Suprapubic skin (tissue), 4 donors: ENCODE measurements around the gene KRTAP26-1. TPM values are rescaled to one million over a fixed set of nuclear protein-coding genes. Genes with fewer than 3 reads are reported as not detected.

Experiments used
- DNase-seq, 2 donors: peaks; one replicate each; pipeline ENCODE4 v3.0.0-alpha.2; 2019; ENCODE audit warnings: low spot score in 2 of 2
- H3K27ac ChIP-seq: fragments of 200-600 bp; sonication (generic); one replicate; pipeline ENCODE4 v1.5.1; 2019
- H3K27me3 ChIP-seq: fragments of 200-600 bp; sonication (generic); one replicate; pipeline ENCODE4 v1.5.1; 2019
- H3K36me3 ChIP-seq: fragments of 200-600 bp; sonication (generic); one replicate; pipeline ENCODE4 v1.5.1; 2019
- H3K4me1 ChIP-seq: fragments of 200-600 bp; sonication (generic); one replicate; pipeline ENCODE4 v1.5.1; 2019
- H3K4me3 ChIP-seq: fragments of 200-600 bp; sonication (generic); one replicate; pipeline ENCODE4 v1.5.1; 2019; ENCODE audit warnings: mild to moderate bottlenecking
- H3K9me3 ChIP-seq: fragments of 200-600 bp; sonication (generic); one replicate; pipeline ENCODE4 v1.5.1; 2019
- EP300 ChIP-seq: sonication (generic); formaldehyde crosslinking; IDR thresholded peaks from one replicate; pipeline ENCODE4 v1.6.1; 2017; ENCODE audit warnings: antibody characterized with exemption
- POLR2A ChIP-seq, 2 donors: fragments of 450-650 bp; IDR thresholded peaks; one replicate each; pipeline ENCODE4 v1.6.1; 2017; ENCODE audit warnings: antibody characterized with exemption in 2 of 2, mild to moderate bottlenecking in 2 of 2, moderate library complexity in 2 of 2
- POLR2AphosphoS5 ChIP-seq, 3 donors: sonication (generic); formaldehyde crosslinking; IDR thresholded peaks; one replicate each; pipeline ENCODE4 v1.6.1; 2017; ENCODE audit warnings: antibody characterized with exemption in 3 of 3
- WGBS: methylation state at CpG from one replicate; pipeline ENCODE4 v1.1.5; 2018; 5-methylcytosine and 5-hydroxymethylcytosine counted together
- total RNA-seq, 4 donors: library from RNA; depleted of rRNA; stranded (reverse); fragments of >200 nt; gene quantifications; one replicate each; pipeline ENCODE4 v1.1.0, GENCODE V29; 2016
- TF ChIP-seq, protein P1 (sequence below), 2 donors: fragments of 200-600 bp in 1 of 2; fragments of 450-650 bp in 1 of 2; sonication (generic) in 1 of 2; IDR thresholded peaks; one replicate each; pipeline ENCODE4 v1.5.1; 2016 to 2019; ENCODE audit warnings: antibody characterized with exemption in 2 of 2, mild to moderate bottlenecking in 1 of 2, moderate library complexity in 1 of 2

KRTAP26-1 gene, protein sequence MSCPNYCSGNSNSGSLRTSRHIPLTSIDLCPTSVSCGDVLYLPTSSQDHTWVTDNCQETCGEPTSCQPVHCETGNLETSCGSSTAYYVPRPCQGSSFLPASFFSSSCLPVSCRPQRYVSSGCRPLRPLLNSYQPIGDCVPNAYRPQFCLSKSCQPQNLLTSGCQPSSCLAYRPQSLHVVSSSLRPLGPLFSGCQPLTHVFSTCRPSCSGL
- 10 to 100 TPM in 1 of 4 donors, 1 to 10 TPM in 2, not detected in 1; 3.4 to 15.0 (median 3.9) TPM for total RNA-seq

DNA sequence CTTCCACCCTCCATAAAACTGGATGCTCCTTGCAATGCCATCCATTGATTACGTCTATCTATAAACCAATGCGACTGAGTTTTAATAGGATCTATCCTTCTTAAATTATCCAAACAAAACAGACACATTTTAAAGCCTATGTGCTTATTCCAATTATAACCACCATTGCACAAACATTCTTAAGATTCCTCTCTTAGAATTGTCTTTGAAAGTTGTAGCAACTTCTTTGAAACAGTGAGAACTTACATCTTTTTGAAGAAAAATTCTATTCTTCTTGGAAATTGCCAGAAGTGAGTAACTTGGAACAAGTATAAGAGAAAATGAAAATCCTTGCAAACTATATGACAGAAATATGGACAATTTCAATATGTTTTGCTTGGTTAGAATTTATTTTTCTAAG is at the start of gene KRTAP26-1:
Gene KRTAP26-1, minus strand, starts transcription at position 101 of the 400 bp plus-strand sequence. CDS start 280 bp downstream, outside the sequence.
- H3K4me3 ChIP-seq = no peak within 1 kb of the TSS
- no peak for DNase-seq
- H3K27ac ChIP-seq = no peak within 1 kb of the TSS
- H3K9me3 ChIP-seq = no peaks in the 10 kb centered on the region
- WGBS = 88% methylated on average over 2 of the region's 2 CpGs
- TF ChIP-seq POLR2AphosphoS5 (IDR thresholded peaks at IDR 0.05) (no peak), EP300 (no peak), POLR2A (IDR thresholded peaks at IDR 0.05) (no peak)
- TF ChIP-seq, protein P1, sequence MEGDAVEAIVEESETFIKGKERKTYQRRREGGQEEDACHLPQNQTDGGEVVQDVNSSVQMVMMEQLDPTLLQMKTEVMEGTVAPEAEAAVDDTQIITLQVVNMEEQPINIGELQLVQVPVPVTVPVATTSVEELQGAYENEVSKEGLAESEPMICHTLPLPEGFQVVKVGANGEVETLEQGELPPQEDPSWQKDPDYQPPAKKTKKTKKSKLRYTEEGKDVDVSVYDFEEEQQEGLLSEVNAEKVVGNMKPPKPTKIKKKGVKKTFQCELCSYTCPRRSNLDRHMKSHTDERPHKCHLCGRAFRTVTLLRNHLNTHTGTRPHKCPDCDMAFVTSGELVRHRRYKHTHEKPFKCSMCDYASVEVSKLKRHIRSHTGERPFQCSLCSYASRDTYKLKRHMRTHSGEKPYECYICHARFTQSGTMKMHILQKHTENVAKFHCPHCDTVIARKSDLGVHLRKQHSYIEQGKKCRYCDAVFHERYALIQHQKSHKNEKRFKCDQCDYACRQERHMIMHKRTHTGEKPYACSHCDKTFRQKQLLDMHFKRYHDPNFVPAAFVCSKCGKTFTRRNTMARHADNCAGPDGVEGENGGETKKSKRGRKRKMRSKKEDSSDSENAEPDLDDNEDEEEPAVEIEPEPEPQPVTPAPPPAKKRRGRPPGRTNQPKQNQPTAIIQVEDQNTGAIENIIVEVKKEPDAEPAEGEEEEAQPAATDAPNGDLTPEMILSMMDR (IDR thresholded peaks at IDR 0.05) = no peak
- H3K36me3 ChIP-seq = no peaks in the 10 kb centered on the region
- no peaks in the 10 kb centered on the region for H3K4me1 ChIP-seq
- no peaks in the 10 kb centered on the region for H3K27me3 ChIP-seq

DNA sequence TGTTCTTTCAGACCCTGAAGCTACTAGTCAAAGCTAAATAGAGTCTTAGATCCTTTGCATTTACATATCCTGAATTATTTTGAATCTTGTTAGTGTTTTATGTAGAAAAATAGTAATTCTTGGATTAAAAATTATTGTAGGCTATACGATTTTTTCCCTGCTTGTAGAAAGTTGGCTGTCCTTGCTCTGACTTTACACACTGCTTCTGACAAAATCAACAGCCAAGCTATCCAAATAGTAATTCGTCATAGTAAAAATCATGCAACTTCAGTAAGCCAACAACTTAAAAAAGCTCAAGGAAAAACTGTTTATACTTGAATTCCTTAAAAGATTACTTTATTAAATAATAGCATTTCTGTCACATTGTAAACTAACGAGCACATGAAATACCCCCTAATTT is 35.8 kb upstream of the KRTAP26-1 start:
- 57% methylated on average over 3 of the region's 3 CpGs for WGBS
- H3K27me3 ChIP-seq = no peaks in the 10 kb centered on the region
- H3K27ac ChIP-seq = no peak overlapping the region
- H3K9me3 ChIP-seq = no peaks in the 10 kb centered on the region
- no peaks in the 10 kb centered on the region for H3K36me3 ChIP-seq
- no peak overlapping the region for H3K4me3 ChIP-seq
- no peak for DNase-seq
- TF ChIP-seq POLR2A (IDR thresholded peaks at IDR 0.05) (no peak), EP300 (no peak)
- H3K4me1 ChIP-seq = no peaks in the 10 kb centered on the region

DNA sequence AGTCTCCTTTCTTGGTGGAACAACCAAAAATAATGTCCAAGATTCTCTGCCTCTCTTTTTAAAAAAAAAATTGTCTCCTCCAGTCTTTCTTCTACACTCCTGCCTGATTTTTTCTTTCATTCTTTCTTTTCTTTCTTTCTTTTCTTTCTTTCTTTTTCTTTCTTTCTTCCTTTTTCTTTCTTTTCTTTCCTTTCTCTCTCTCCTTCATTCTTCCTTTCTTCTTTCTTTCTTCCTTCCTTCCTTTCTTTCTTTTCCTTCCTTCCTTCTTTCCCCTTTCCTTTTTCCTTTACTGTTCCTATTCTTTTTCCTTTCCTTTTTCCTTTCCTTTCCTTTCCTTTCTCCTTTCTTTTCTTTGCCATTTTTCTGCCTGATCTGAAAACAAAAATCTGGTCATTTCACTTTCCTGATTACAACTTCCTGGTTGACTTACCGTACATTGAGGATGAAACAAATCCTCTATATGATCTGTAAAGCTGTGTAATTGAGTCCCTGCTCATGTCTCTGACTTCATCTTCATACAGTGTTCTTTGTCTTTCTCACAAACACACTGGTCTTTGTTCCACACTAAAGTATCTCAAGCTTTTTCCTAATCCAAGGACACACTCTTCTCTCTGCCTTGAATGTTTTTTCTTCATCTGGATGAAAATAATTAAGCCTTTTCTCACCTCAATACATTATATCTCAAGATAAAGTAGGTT is 34.3 kb upstream of the KRTAP26-1 start:
- Histone ChIP-seq H3K27ac (no peak overlapping the region), H3K4me1 (no peaks in the 10 kb centered on the region), H3K4me3 (no peak overlapping the region), H3K9me3 (no peaks in the 10 kb centered on the region), H3K27me3 (no peaks in the 10 kb centered on the region), H3K36me3 (no peaks in the 10 kb centered on the region)
- no peak for DNase-seq
- WGBS = 68% methylated on average over 1 of the region's 1 CpG
- TF ChIP-seq POLR2AphosphoS5 (IDR thresholded peaks at IDR 0.05) (no peak), POLR2A (IDR thresholded peaks at IDR 0.05) (no peak), EP300 (no peak)
- TF ChIP-seq, protein P1 (IDR thresholded peaks at IDR 0.05) = no peak

DNA sequence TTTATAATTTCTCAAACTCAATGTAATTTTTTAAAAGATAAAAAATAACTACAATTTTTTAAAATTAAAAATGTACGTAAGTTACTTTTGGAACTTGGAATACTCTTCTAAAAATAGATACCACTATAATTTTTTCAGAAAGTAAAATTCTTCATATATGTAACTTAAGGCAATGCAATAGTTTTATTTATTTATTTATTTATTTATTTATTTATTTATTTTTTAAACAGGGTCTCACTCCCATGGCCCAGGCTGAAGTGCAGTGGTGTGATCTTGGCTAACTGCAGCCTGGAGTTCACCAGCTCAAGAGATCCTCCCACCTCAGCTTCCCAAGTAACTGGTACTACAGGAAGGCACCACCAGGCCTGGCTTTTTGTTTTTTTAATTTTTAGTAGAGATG is 31.4 kb upstream of the KRTAP26-1 start:
- no peak overlapping the region for H3K27ac ChIP-seq
- no peaks in the 10 kb centered on the region for H3K9me3 ChIP-seq
- H3K36me3 ChIP-seq = no peaks in the 10 kb centered on the region
- TF ChIP-seq, protein P1 (IDR thresholded peaks at IDR 0.05) = no peak
- TF ChIP-seq EP300 (no peak), POLR2AphosphoS5 (IDR thresholded peaks at IDR 0.05) (no peak), POLR2A (IDR thresholded peaks at IDR 0.05) (no peak)
- no peaks in the 10 kb centered on the region for H3K4me1 ChIP-seq
- H3K4me3 ChIP-seq = no peak overlapping the region
- DNase-seq = no peak
- H3K27me3 ChIP-seq = no peaks in the 10 kb centered on the region
- 97% methylated on average over 1 of the region's 1 CpG for WGBS

DNA sequence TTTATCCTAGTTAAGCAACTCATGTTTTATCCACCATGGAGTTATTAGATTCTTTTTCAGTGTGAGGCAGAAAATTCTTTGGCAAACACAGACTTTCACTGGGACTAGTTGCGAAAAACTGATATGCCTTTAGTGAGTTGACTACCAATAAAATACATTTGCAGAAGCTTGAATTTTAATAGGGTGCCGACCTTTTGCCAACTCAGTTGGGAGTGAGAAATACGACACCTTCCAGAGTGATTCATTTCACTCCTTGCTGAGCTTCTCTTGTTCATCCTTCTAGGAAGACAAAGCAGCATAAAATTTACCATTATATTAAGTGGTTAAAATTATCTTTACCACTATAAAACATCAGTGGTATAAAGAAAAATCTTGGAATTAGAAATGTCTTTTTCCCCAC is 29.5 kb upstream of the KRTAP26-1 start:
- H3K27ac ChIP-seq = no peak overlapping the region
- TF ChIP-seq POLR2AphosphoS5 (IDR thresholded peaks at IDR 0.05) (no peak), POLR2A (IDR thresholded peaks at IDR 0.05) (no peak), EP300 (no peak)
- TF ChIP-seq, protein P1 (IDR thresholded peaks at IDR 0.05) = no peak
- H3K9me3 ChIP-seq = no peaks in the 10 kb centered on the region
- no peak overlapping the region for H3K4me3 ChIP-seq
- 34% methylated on average over 3 of the region's 3 CpGs for WGBS
- H3K27me3 ChIP-seq = no peaks in the 10 kb centered on the region
- no peak for DNase-seq
- H3K36me3 ChIP-seq = no peaks in the 10 kb centered on the region
- no peaks in the 10 kb centered on the region for H3K4me1 ChIP-seq
